MM.1S (cell line): ENCODE measurements around the gene ZNF764.

Experiments
- DNase-seq: peaks from one replicate; pipeline ENCODE4 v3.0.0-alpha.2; 2015
- H2AFZ ChIP-seq: fragments of 300-600 bp; sonication (generic); 2 replicates; pipeline ENCODE4 v1.6.0; 2016; ENCODE audit warnings: antibody characterized with exemption, low read length
- H3F3A ChIP-seq: fragments of 300-600 bp; sonication (generic); 2 replicates; pipeline ENCODE4 v1.6.1; 2016; ENCODE audit warnings: mild to moderate bottlenecking, antibody characterized with exemption, low read length, moderate library complexity, mixed read lengths; ENCODE audit not compliant: insufficient read depth
- H3K27ac ChIP-seq: fragments of 300-600 bp; sonication (generic); 2 replicates; pipeline ENCODE4 v1.5.1; 2016; ENCODE audit warnings: mild to moderate bottlenecking, low read length
- H3K27me3 ChIP-seq: fragments of 300-600 bp; sonication (generic); replicated peaks from 2 replicates; pipeline ENCODE4 v1.6.0; 2016; ENCODE audit warnings: low read length; ENCODE audit not compliant: insufficient read depth
- H3K36me3 ChIP-seq: fragments of 300-600 bp; sonication (generic); replicated peaks from 2 replicates; pipeline ENCODE4 v1.6.1; 2016; ENCODE audit warnings: mild to moderate bottlenecking, low read length, mixed read lengths; ENCODE audit not compliant: insufficient read depth
- H3K4me1 ChIP-seq: fragments of 300-600 bp; sonication (generic); 2 replicates; pipeline ENCODE4 v1.6.1; 2016; ENCODE audit warnings: low read length, mixed read lengths
- H3K4me2 ChIP-seq: fragments of 300-600 bp; sonication (generic); 2 replicates; pipeline ENCODE4 v1.6.0; 2016; ENCODE audit warnings: low read depth, low read length
- H3K4me3 ChIP-seq: fragments of 300-600 bp; sonication (generic); 2 replicates; pipeline ENCODE4 v1.5.1; 2016; ENCODE audit warnings: low read length, mixed read lengths
- H3K79me2 ChIP-seq: fragments of 300-600 bp; sonication (generic); 2 replicates; pipeline ENCODE4 v1.6.1; 2016; ENCODE audit warnings: mixed run types, low read length, mixed read lengths
- H3K9ac ChIP-seq: fragments of 300-600 bp; sonication (generic); 2 replicates; pipeline ENCODE4 v1.6.1; 2016; ENCODE audit warnings: low read length, mixed read lengths
- H3K9me2 ChIP-seq: fragments of 300-600 bp; sonication (generic); replicated peaks from 2 replicates; pipeline ENCODE4 v1.6.1; 2016; ENCODE audit warnings: mild to moderate bottlenecking, low read length, mixed read lengths; ENCODE audit not compliant: insufficient read depth
- H3K9me3 ChIP-seq: fragments of 300-600 bp; sonication (generic); replicated peaks from 2 replicates; pipeline ENCODE4 v1.6.1; 2016; ENCODE audit warnings: mild to moderate bottlenecking, low read length, mixed read lengths; ENCODE audit not compliant: insufficient read depth
- H4K20me1 ChIP-seq: fragments of 300-600 bp; sonication (generic); 2 replicates; pipeline ENCODE4 v1.6.1; 2016; ENCODE audit warnings: mild to moderate bottlenecking, low read length, moderate library complexity, mixed read lengths; ENCODE audit not compliant: insufficient read depth
- CTCF ChIP-seq: fragments of 300-600 bp; sonication (generic); IDR thresholded peaks from 2 replicates; pipeline ENCODE4 v1.5.1; 2016; ENCODE audit warnings: antibody characterized with exemption, low read length, mixed read lengths
- EZH2 ChIP-seq: fragments of 300-600 bp; sonication (generic); optimal IDR thresholded peaks from 2 replicates; pipeline ENCODE3; 2017; ENCODE audit warnings: low read depth, mild to moderate bottlenecking, antibody characterized with exemption, low read length, mixed read lengths
- EZH2phosphoT487 ChIP-seq: fragments of 300-600 bp; sonication (generic); IDR thresholded peaks from 2 replicates; pipeline ENCODE4 v1.6.1; 2018; ENCODE audit warnings: antibody characterized with exemption, low read length

Gene ZNF764

GRCh38 chr16:30562021-30562420, 3.8 kb upstream of the ZNF764 start:
- no peak for DNase-seq
- TF ChIP-seq EZH2phosphoT487 (no peak), CTCF (no peak), EZH2 (no peak)
- no peak overlapping the region for H3K9ac ChIP-seq
- H3K9me2 ChIP-seq: no peaks in the 10 kb centered on the region
- H3K9me3 ChIP-seq: no peaks in the 10 kb centered on the region
- no peaks in the 10 kb centered on the region for H3K4me1 ChIP-seq
- no peak overlapping the region for H3K4me3 ChIP-seq
- peaks cover 8% of the 10 kb centered on the region for H3K79me2 ChIP-seq
- no peak overlapping the region for H2AFZ ChIP-seq
- H3F3A ChIP-seq: peaks cover 10% of the 10 kb centered on the region
- H3K36me3 ChIP-seq: no peaks in the 10 kb centered on the region
- H4K20me1 ChIP-seq: no peaks in the 10 kb centered on the region
- no peak overlapping the region for H3K27ac ChIP-seq
- H3K4me2 ChIP-seq: no peak overlapping the region
- H3K27me3 ChIP-seq: no peaks in the 10 kb centered on the region

DNA sequence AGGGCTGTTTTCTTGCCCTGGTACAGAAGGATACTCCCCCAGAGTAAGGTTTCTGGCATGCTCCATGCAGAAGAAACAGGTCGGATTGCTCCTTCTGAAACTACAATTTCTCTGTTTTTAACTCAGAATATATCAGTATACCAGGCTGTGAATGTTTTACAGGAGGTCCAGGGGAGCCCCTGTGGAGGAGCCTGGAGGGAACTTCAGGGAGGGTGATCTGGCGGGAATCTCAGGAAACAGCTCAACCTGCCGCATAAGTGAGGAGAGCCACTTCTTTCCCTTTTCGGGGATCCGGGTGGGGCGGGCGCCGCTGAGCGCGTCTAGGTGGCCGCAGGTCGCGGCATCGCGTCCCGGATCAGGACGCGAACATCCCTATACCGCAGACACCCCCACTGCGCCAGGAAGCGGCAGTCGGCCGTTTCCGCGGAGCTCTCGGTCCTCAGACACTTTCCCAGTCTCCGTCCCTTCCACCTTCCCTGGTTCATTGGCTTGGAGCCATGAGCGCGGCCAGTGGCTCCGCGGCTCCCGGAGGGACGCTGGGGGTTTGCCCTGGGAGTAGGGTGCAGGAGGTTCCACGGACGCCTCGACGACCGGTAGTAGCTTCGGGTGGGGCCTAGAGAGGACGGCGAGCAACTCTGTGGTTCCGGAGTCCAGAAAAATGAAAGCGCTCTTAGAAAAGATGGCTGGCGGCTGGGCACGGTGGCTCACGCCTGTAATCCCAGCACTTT, 3.1 kb upstream of the ZNF764 start:
- Histone ChIP-seq H2AFZ (peak overlapping the region; percentile 50), H3K9me3 (no peaks in the 10 kb centered on the region), H3K27ac (no peak overlapping the region), H3K79me2 (peaks cover 15% of the 10 kb centered on the region), H3K4me1 (no peaks in the 10 kb centered on the region), H3K36me3 (no peaks in the 10 kb centered on the region), H3K4me3 (peak overlapping the region; percentile 44; the same call in 1 of the 2 replicates), H3K27me3 (no peaks in the 10 kb centered on the region), H3K4me2 (peak overlapping the region; percentile 41), H4K20me1 (no peaks in the 10 kb centered on the region), H3F3A (peaks cover 10% of the 10 kb centered on the region), H3K9ac (no peak overlapping the region; the same call in 1 of the 2 replicates), H3K9me2 (no peaks in the 10 kb centered on the region)
- no peak for TF ChIP-seq EZH2phosphoT487
- no peak for TF ChIP-seq CTCF
- no peak for TF ChIP-seq EZH2
- no peak for DNase-seq

GRCh38 chr16:30559690-30560089, 1.5 kb upstream of the ZNF764 start:
- no peaks in the 10 kb centered on the region for H3K4me1 ChIP-seq
- no peaks in the 10 kb centered on the region for H3K9me3 ChIP-seq
- no peaks in the 10 kb centered on the region for H3K9me2 ChIP-seq
- no peak for DNase-seq
- H3K9ac ChIP-seq: no peak overlapping the region
- no peaks in the 10 kb centered on the region for H3K27me3 ChIP-seq
- no peaks in the 10 kb centered on the region for H3K36me3 ChIP-seq
- no peak overlapping the region for H3K27ac ChIP-seq
- H3K4me2 ChIP-seq: no peak overlapping the region
- no peak for TF ChIP-seq CTCF
- TF ChIP-seq EZH2: no peak
- TF ChIP-seq EZH2phosphoT487: no peak
- H2AFZ ChIP-seq: no peak overlapping the region
- H3K4me3 ChIP-seq: no peak overlapping the region
- H4K20me1 ChIP-seq: no peaks in the 10 kb centered on the region
- peaks cover 30% of the 10 kb centered on the region for H3K79me2 ChIP-seq
- H3F3A ChIP-seq: peaks cover 10% of the 10 kb centered on the region
